Measurements from ENCODE around the gene CDK5R2. TPM values are rescaled to one million over a fixed set of nuclear protein-coding genes. Genes with fewer than 3 reads are reported as not detected.
A peak's percentile ranks its signal among the peaks of the same experiment; 100 is the strongest.

The CDK5R2 gene
- polyA plus RNA-seq, 1 donor from 2014 or later, result 2.0 TPM

GRCh38 chr2:218983263-218983933 lies 23.9 kb downstream of the CDK5R2 start:
- no peak for TF ChIP-seq EP300 (conservative IDR thresholded peaks at IDR 0.05; ENCODE audit: poor library complexity, severe bottlenecking)
- TF ChIP-seq POLR2AphosphoS5 (IDR thresholded peaks at IDR 0.05), result peak; percentile 66
- TF ChIP-seq CTCF (IDR thresholded peaks at IDR 0.05; ENCODE audit: poor library complexity, severe bottlenecking), result no peak
- H3K27me3 ChIP-seq (ENCODE audit: insufficient read depth, low read depth, low read length), result peaks cover 95% of the 10 kb centered on the region
- H3K4me3 ChIP-seq (ENCODE audit: low read length), result no peak overlapping the region
- H4K20me1 ChIP-seq (ENCODE audit: insufficient read depth), result no peaks in the 10 kb centered on the region
- no peak overlapping the region for H3K9ac ChIP-seq (ENCODE audit: low read length)
- H3K9me3 ChIP-seq (ENCODE audit: low read length), result no peaks in the 10 kb centered on the region
- no peak overlapping the region for H3K4me2 ChIP-seq (ENCODE audit: low read length)
- no peaks in the 10 kb centered on the region for H3K36me3 ChIP-seq (ENCODE audit: insufficient read depth, low read length)
- no peaks in the 10 kb centered on the region for H3K9me2 ChIP-seq (ENCODE audit: insufficient read depth, low read length)
- no peaks in the 10 kb centered on the region for H3F3A ChIP-seq (ENCODE audit: insufficient read depth, low read length, poor library complexity, severe bottlenecking)
- H3K79me2 ChIP-seq (replicated peaks; ENCODE audit: insufficient read depth, low read length), result no peaks in the 10 kb centered on the region
- H2AFZ ChIP-seq (ENCODE audit: low read depth, low read length), result no peak overlapping the region
- H3K27ac ChIP-seq (ENCODE audit: low read length), result no peak overlapping the region

GRCh38 chr2:218983934-218984238 lies 24.4 kb downstream of the CDK5R2 start:
- Histone ChIP-seq H3F3A (ENCODE audit: insufficient read depth, low read length, poor library complexity, severe bottlenecking) (no peaks in the 10 kb centered on the region), H3K4me2 (ENCODE audit: low read length) (no peak overlapping the region), H3K36me3 (ENCODE audit: insufficient read depth, low read length) (no peaks in the 10 kb centered on the region), H4K20me1 (ENCODE audit: insufficient read depth) (no peaks in the 10 kb centered on the region), H2AFZ (ENCODE audit: low read depth, low read length) (no peak overlapping the region), H3K9me2 (ENCODE audit: insufficient read depth, low read length) (no peaks in the 10 kb centered on the region), H3K9me3 (ENCODE audit: low read length) (no peaks in the 10 kb centered on the region), H3K27ac (ENCODE audit: low read length) (no peak overlapping the region), H3K27me3 (ENCODE audit: insufficient read depth, low read depth, low read length) (peaks cover 95% of the 10 kb centered on the region), H3K79me2 (replicated peaks; ENCODE audit: insufficient read depth, low read length) (no peaks in the 10 kb centered on the region), H3K9ac (ENCODE audit: low read length) (no peak overlapping the region), H3K4me3 (ENCODE audit: low read length) (peak overlapping the region; percentile 55)
- no peak for TF ChIP-seq RAD21 (conservative IDR thresholded peaks at IDR 0.05)
- no peak for TF ChIP-seq REST (IDR thresholded peaks at IDR 0.05; ENCODE audit: borderline replicate concordance)
- TF ChIP-seq TAF1 (IDR thresholded peaks at IDR 0.05; ENCODE audit: low read depth), result no peak
- no peak for TF ChIP-seq CTCF (IDR thresholded peaks at IDR 0.05; ENCODE audit: poor library complexity, severe bottlenecking)
- no peak for TF ChIP-seq EP300 (conservative IDR thresholded peaks at IDR 0.05; ENCODE audit: poor library complexity, severe bottlenecking)
- TF ChIP-seq POLR2AphosphoS5 (IDR thresholded peaks at IDR 0.05), result no peak
- TF ChIP-seq MXI1 (conservative IDR thresholded peaks at IDR 0.05; ENCODE audit: poor library complexity, severe bottlenecking), result no peak
- TF ChIP-seq SMC3 (conservative IDR thresholded peaks at IDR 0.05; ENCODE audit: poor library complexity), result no peak
- no peak for TF ChIP-seq EZH2 (IDR thresholded peaks at IDR 0.05; ENCODE audit: borderline replicate concordance, insufficient read depth, low read length, poor library complexity, severe bottlenecking)

Data from neural cell (in vitro differentiated cells).